ENCODE measurements around the gene DAPK1. TPM values are rescaled to one million over a fixed set of nuclear protein-coding genes. Genes with fewer than 3 reads are reported as not detected.

Gene DAPK1
- polyA plus RNA-seq, 2 of the 4 experiments (the other 2 are of a cell fraction) = 55.2 to 67.2 TPM

DNA sequence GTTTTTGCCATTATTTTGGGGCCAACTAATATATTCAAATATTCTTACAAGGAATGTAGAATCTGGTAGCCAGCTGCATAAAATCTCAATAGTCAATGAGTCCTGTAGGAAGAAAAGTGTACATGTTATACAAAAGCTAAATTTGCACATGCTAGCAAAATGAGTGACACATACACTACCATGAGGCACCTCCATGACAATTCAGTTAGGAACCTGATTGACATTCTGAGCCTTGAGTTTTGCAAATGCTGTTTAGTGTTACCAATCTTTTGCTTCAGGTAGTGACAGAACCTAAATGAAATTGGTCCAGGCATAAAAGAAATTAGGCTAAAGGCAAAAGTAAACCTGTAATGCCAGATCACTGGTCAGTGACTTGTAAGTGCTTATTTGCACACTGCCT lies 6.8 kb upstream of the DAPK1 start:
- FAIRE-seq = no peak
- H3K9me3 ChIP-seq = no peaks in the 10 kb centered on the region
- no peak for ATAC-seq
- H3K4me2 ChIP-seq = no peak overlapping the region
- H3K27ac ChIP-seq = no peak overlapping the region
- TF ChIP-seq RCOR1 (IDR thresholded peaks at IDR 0.05; ENCODE audit: low read depth, low read length) (no peak), MAFK (IDR thresholded peaks at IDR 0.05; ENCODE audit: partially characterized antibody) (peak; percentile 27)
- H3K4me3 ChIP-seq = no peak overlapping the region
- POLR2A ChIA-PET = no interaction called here
- H3K4me1 ChIP-seq = peaks cover 11% of the 10 kb centered on the region; the same call in 1 of the 3 replicates
- CTCF ChIA-PET = no interaction called here
- no peak for DNase-seq (ENCODE audit: low read depth in 1 of 2, low spot score in 1 of 2)

DNA sequence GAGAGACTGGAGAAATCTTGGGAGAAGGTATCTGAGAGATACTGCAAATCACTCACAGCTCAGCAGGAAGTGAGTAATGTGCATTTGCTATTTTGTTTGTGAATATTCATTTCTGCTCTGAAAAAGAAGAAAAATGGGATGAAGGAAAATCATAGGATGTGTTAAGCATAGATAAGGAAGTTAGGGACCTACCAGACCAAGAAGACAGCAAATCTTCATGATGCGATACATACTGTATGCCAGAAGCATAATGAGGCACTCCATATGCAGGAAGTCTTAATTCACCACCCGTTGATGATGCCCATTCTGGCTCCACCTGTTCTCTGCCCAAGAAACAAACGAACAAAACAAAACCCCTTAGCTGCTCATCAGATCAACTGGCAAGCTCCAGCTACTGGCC lies 6.1 kb upstream of the DAPK1 start:
- Histone ChIP-seq H3K27ac (no peak overlapping the region), H3K4me3 (no peak overlapping the region), H3K4me2 (no peak overlapping the region), H3K9me3 (no peaks in the 10 kb centered on the region), H3K4me1 (peaks cover 13% of the 10 kb centered on the region)
- no peak for TF ChIP-seq NR3C1 (IDR thresholded peaks at IDR 0.05)
- TF ChIP-seq JUNB (IDR thresholded peaks at IDR 0.05) = no peak
- no peak for TF ChIP-seq MYC (IDR thresholded peaks at IDR 0.05; ENCODE audit: borderline replicate concordance, low read length)
- TF ChIP-seq GATA3 (IDR thresholded peaks at IDR 0.05; ENCODE audit: borderline replicate concordance) = no peak
- TF ChIP-seq, protein P1, sequence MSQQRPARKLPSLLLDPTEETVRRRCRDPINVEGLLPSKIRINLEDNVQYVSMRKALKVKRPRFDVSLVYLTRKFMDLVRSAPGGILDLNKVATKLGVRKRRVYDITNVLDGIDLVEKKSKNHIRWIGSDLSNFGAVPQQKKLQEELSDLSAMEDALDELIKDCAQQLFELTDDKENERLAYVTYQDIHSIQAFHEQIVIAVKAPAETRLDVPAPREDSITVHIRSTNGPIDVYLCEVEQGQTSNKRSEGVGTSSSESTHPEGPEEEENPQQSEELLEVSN (IDR thresholded peaks at IDR 0.05; ENCODE audit: borderline replicate concordance, low read depth) = no peak
- TF ChIP-seq, protein P2, sequence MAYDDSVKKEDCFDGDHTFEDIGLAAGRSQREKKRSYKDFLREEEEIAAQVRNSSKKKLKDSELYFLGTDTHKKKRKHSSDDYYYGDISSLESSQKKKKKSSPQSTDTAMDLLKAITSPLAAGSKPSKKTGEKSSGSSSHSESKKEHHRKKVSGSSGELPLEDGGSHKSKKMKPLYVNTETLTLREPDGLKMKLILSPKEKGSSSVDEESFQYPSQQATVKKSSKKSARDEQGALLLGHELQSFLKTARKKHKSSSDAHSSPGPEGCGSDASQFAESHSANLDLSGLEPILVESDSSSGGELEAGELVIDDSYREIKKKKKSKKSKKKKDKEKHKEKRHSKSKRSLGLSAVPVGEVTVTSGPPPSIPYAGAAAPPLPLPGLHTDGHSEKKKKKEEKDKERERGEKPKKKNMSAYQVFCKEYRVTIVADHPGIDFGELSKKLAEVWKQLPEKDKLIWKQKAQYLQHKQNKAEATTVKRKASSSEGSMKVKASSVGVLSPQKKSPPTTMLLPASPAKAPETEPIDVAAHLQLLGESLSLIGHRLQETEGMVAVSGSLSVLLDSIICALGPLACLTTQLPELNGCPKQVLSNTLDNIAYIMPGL (CRISPR knock-in tag; IDR thresholded peaks at IDR 0.05; ENCODE audit: borderline replicate concordance) = no peak
- TF ChIP-seq CBX2 (IDR thresholded peaks at IDR 0.05; ENCODE audit: borderline replicate concordance, low read depth) = no peak
- no peak for TF ChIP-seq HOXB13 (CRISPR knock-in tag; IDR thresholded peaks at IDR 0.05; ENCODE audit: low read depth)
- TF ChIP-seq MAFK (IDR thresholded peaks at IDR 0.05; ENCODE audit: partially characterized antibody) = no peak
- TF ChIP-seq FOSL2 (IDR thresholded peaks at IDR 0.05) = no peak
- TF ChIP-seq FOSL2 (CRISPR knock-in tag; IDR thresholded peaks at IDR 0.05) = no peak
- no peak for TF ChIP-seq NPAS2 (CRISPR knock-in tag; IDR thresholded peaks at IDR 0.05; ENCODE audit: borderline replicate concordance)
- no peak for TF ChIP-seq TP53 (CRISPR knock-in tag; IDR thresholded peaks at IDR 0.05)
- no peak for TF ChIP-seq MAZ (IDR thresholded peaks at IDR 0.05; ENCODE audit: borderline replicate concordance, low read depth, low read length)
- no peak for TF ChIP-seq RCOR1 (IDR thresholded peaks at IDR 0.05; ENCODE audit: low read depth, low read length)
- no peak for FAIRE-seq
- ChIA-PET CTCF (no interaction called here), POLR2A (no interaction called here)
- DNase-seq (ENCODE audit: low read depth in 1 of 2, low spot score in 1 of 2) = no peak
- ATAC-seq = no peak
- 73% methylated on average over 3 of the region's 3 CpGs for WGBS (ENCODE audit: missing lambda C conversion rate)

- DNase-seq (ENCODE audit: low read depth in 1 of 2, low spot score in 1 of 2) = no peak
- Histone ChIP-seq H3K27ac (no peak overlapping the region), H3K9me3 (no peaks in the 10 kb centered on the region), H3K4me2 (no peak overlapping the region), H3K4me1 (peaks cover 18% of the 10 kb centered on the region), H3K4me3 (no peak overlapping the region)
- TF ChIP-seq FOXS1 (CRISPR knock-in tag; IDR thresholded peaks at IDR 0.05) = no peak
- TF ChIP-seq CBX8 (IDR thresholded peaks at IDR 0.05) = no peak
- TF ChIP-seq TP53 (CRISPR knock-in tag; IDR thresholded peaks at IDR 0.05) = no peak
- TF ChIP-seq EHMT2 (IDR thresholded peaks at IDR 0.05; ENCODE audit: low read depth) = no peak
- TF ChIP-seq HDAC2 (IDR thresholded peaks at IDR 0.05) = no peak
- TF ChIP-seq NPAS2 (CRISPR knock-in tag; IDR thresholded peaks at IDR 0.05; ENCODE audit: borderline replicate concordance) = no peak
- no peak for TF ChIP-seq REST (IDR thresholded peaks at IDR 0.05)
- ChIA-PET CTCF (interaction anchor here (0.6 kb wide), 1 partner anchor 64 kb away, joined by 3 read pairs; no protein-coding TSS in a partner anchor), POLR2A (no interaction called here)
- no peak for ATAC-seq
- no peak for FAIRE-seq
- WGBS (ENCODE audit: missing lambda C conversion rate) = 26% methylated on average over 3 of the region's 3 CpGs
Observed at GRCh38 chr9:87492642-87493041, 5.0 kb upstream of the DAPK1 start.

Measured in A549 (cell line).